Measurements from ENCODE around the gene RBM26. TPM values are rescaled to one million over a fixed set of nuclear protein-coding genes. Genes with fewer than 3 reads are reported as not detected.

RBM26 gene
- total and polyA plus RNA-seq, 8 donors: 6.1 to 76.9 (median 28.1) TPM

- H3K27ac ChIP-seq: no peak overlapping the region
- peaks cover 18 to 94% (median 91%) of the 10 kb centered on the region in 4 donors for H3K36me3 ChIP-seq
- no peaks in the 10 kb centered on the region for H3K9me3 ChIP-seq
- H3K27me3 ChIP-seq: no peaks in the 10 kb centered on the region
- DNase-seq: no peak
- 69 to 80% (median 73%) methylated on average over 12 of the region's 12 CpGs for WGBS, 5 donors
- intact Hi-C loops (cut with DNase I; ENCODE audit: low total_unique reads): no loop called here
- H3K4me3 ChIP-seq: no peak overlapping the region
- TF ChIP-seq EP300 (IDR thresholded peaks at IDR 0.05) (no peak), POLR2AphosphoS5 (IDR thresholded peaks at IDR 0.05) (no peak), POLR2A (IDR thresholded peaks at IDR 0.05) (no peak), CTCF (IDR thresholded peaks at IDR 0.05) (no peak)
- no peaks in the 10 kb centered on the region for H3K4me1 ChIP-seq
These were observed 69.1 kb downstream of the RBM26 start for GRCh38 chr13:79336966-79337365.

- TF ChIP-seq CTCF (IDR thresholded peaks at IDR 0.05): no peak
- TF ChIP-seq POLR2AphosphoS5 (IDR thresholded peaks at IDR 0.05): no peak
- no peak for TF ChIP-seq EP300 (IDR thresholded peaks at IDR 0.05)
- no peak for TF ChIP-seq POLR2A (IDR thresholded peaks at IDR 0.05)
- Histone ChIP-seq H3K36me3 (peaks cover 0 to 60% (median 46%) of the 10 kb centered on the region in 4 donors), H3K27me3 (no peaks in the 10 kb centered on the region), H3K9me3 (no peaks in the 10 kb centered on the region), H3K4me1 (no peaks in the 10 kb centered on the region), H3K4me3 (no peak overlapping the region), H3K27ac (no peak overlapping the region)
- intact Hi-C loops (cut with DNase I; ENCODE audit: low total_unique reads): no loop called here
- DNase-seq: no peak
- WGBS, 5 donors: 64 to 92% (median 88%) methylated on average over 1 of the region's 1 CpG
These were observed 77.5 kb downstream of the RBM26 start for GRCh38 chr13:79328510-79328909.

GRCh38 chr13:79320433-79320832 lies 85.6 kb downstream of the RBM26 start:
- TF ChIP-seq EP300 (IDR thresholded peaks at IDR 0.05): no peak
- TF ChIP-seq CTCF (IDR thresholded peaks at IDR 0.05): no peak
- no peak for TF ChIP-seq POLR2AphosphoS5 (IDR thresholded peaks at IDR 0.05)
- TF ChIP-seq POLR2A (IDR thresholded peaks at IDR 0.05): no peak
- 76 to 92% (median 80%) methylated on average over 1 of the region's 1 CpG for WGBS, 5 donors

GRCh38 chr13:79318664-79319063 lies 87.4 kb downstream of the RBM26 start:
- Histone ChIP-seq H3K27ac (no peak overlapping the region), H3K36me3 (peaks cover 5 to 54% (median 44%) of the 10 kb centered on the region in 4 donors), H3K4me1 (peaks cover 0 to 5% (median 0%) of the 10 kb centered on the region in 4 donors), H3K4me3 (no peak overlapping the region), H3K9me3 (no peaks in the 10 kb centered on the region), H3K27me3 (no peaks in the 10 kb centered on the region)
- DNase-seq: peak in 1 of 2 donors; percentile 47
- intact Hi-C loops (cut with DNase I; ENCODE audit: low total_unique reads): no loop called here
- WGBS, 5 donors: 52 to 84% (median 63%) methylated on average over 4 of the region's 4 CpGs
- TF ChIP-seq EP300 (IDR thresholded peaks at IDR 0.05) (no peak), POLR2A (IDR thresholded peaks at IDR 0.05) (no peak), POLR2AphosphoS5 (IDR thresholded peaks at IDR 0.05) (no peak), CTCF (IDR thresholded peaks at IDR 0.05) (no peak)

More at GRCh38 chr13:79320433-79320832, 85.6 kb downstream of the RBM26 start:
- Histone ChIP-seq H3K4me3 (no peak overlapping the region), H3K36me3 (peaks cover 5 to 58% (median 49%) of the 10 kb centered on the region in 4 donors), H3K27me3 (no peaks in the 10 kb centered on the region), H3K4me1 (peaks cover 0 to 5% (median 0%) of the 10 kb centered on the region in 4 donors), H3K27ac (no peak overlapping the region), H3K9me3 (no peaks in the 10 kb centered on the region)
- no peak for DNase-seq
- intact Hi-C loops (cut with DNase I; ENCODE audit: low total_unique reads): no loop called here
